Nephron (organoid): Measurements from ENCODE around the gene ARID1B.

Source experiments
- H3K27ac Mint-ChIP-seq, 3 experiments: 2 replicates each; pipeline ENCODE4 v1.8.0; 2020; ENCODE audit warnings: mixed read lengths in 3 of 3, mild to moderate bottlenecking in 2 of 3, moderate library complexity in 1 of 3
- H3K27me3 Mint-ChIP-seq: 2 replicates; pipeline ENCODE4 v1.8.0; 2021; ENCODE audit warnings: low read depth, mild to moderate bottlenecking, moderate library complexity, mixed read lengths
- H3K36me3 Mint-ChIP-seq: 2 replicates; pipeline ENCODE4 v1.8.0; 2020; ENCODE audit warnings: low read depth, mixed read lengths
- H3K4me1 Mint-ChIP-seq: 2 replicates; pipeline ENCODE4 v1.8.0; 2020; ENCODE audit warnings: mixed read lengths
- H3K4me3 Mint-ChIP-seq, 3 experiments: 2 replicates each; pipeline ENCODE4 v1.8.0; 2020; ENCODE audit warnings: mild to moderate bottlenecking in 3 of 3, mixed read lengths in 3 of 3, moderate library complexity in 2 of 3
- H3K9me3 Mint-ChIP-seq: 2 replicates; pipeline ENCODE4 v1.8.0; 2020; ENCODE audit warnings: mixed read lengths
- TF ChIP-seq, protein P1 (sequence below), 3 experiments: fragments of 200-600 bp; sonication (generic); IDR thresholded peaks; one replicate each; pipeline ENCODE4 v1.5.0; 2021; ENCODE audit warnings: antibody characterized with exemption in 3 of 3; ENCODE audit not compliant: unreplicated experiment in 3 of 3

Gene ARID1B

GRCh38 chr6:157131250-157131649 is 354.1 kb downstream of the ARID1B start:
- peaks cover 12% of the 10 kb centered on the region for H3K4me1 Mint-ChIP-seq
- H3K36me3 Mint-ChIP-seq = peaks cover 37% of the 10 kb centered on the region
- TF ChIP-seq, protein P1, sequence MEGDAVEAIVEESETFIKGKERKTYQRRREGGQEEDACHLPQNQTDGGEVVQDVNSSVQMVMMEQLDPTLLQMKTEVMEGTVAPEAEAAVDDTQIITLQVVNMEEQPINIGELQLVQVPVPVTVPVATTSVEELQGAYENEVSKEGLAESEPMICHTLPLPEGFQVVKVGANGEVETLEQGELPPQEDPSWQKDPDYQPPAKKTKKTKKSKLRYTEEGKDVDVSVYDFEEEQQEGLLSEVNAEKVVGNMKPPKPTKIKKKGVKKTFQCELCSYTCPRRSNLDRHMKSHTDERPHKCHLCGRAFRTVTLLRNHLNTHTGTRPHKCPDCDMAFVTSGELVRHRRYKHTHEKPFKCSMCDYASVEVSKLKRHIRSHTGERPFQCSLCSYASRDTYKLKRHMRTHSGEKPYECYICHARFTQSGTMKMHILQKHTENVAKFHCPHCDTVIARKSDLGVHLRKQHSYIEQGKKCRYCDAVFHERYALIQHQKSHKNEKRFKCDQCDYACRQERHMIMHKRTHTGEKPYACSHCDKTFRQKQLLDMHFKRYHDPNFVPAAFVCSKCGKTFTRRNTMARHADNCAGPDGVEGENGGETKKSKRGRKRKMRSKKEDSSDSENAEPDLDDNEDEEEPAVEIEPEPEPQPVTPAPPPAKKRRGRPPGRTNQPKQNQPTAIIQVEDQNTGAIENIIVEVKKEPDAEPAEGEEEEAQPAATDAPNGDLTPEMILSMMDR (IDR thresholded peaks at IDR 0.05; ENCODE audit: unreplicated experiment in 3 of 3) = no peak

DNA sequence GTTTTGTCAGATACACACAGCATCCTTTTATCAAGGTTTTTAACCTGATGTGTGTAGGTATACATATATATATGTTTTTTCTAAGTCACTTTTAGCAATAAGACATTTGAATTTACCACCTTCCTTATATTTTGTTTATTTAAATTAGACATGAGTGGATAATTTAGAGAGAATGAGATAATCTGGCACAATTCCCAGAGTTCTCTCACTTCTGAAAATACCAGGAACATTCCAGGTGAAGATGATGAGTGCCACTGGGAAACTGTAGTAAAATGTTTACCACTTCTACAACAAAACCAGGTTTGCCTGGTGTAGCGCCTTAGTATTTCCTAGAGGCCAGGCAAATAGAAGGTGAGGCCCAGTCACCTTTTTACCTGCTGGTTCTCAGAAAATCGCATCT is 356.7 kb downstream of the ARID1B start:
- Mint-ChIP-seq H3K27me3 (no peaks in the 10 kb centered on the region), H3K27ac (no peak overlapping the region), H3K4me3 (no peak overlapping the region), H3K9me3 (no peaks in the 10 kb centered on the region), H3K4me1 (peaks cover 4% of the 10 kb centered on the region), H3K36me3 (peaks cover 44% of the 10 kb centered on the region)
- TF ChIP-seq, protein P1 (IDR thresholded peaks at IDR 0.05; ENCODE audit: unreplicated experiment in 3 of 3) = no peak

More at GRCh38 chr6:157131250-157131649, 354.1 kb downstream of the ARID1B start:
- no peaks in the 10 kb centered on the region for H3K27me3 Mint-ChIP-seq
- no peak overlapping the region for H3K27ac Mint-ChIP-seq
- H3K4me3 Mint-ChIP-seq = no peak overlapping the region
- H3K9me3 Mint-ChIP-seq = no peaks in the 10 kb centered on the region

DNA sequence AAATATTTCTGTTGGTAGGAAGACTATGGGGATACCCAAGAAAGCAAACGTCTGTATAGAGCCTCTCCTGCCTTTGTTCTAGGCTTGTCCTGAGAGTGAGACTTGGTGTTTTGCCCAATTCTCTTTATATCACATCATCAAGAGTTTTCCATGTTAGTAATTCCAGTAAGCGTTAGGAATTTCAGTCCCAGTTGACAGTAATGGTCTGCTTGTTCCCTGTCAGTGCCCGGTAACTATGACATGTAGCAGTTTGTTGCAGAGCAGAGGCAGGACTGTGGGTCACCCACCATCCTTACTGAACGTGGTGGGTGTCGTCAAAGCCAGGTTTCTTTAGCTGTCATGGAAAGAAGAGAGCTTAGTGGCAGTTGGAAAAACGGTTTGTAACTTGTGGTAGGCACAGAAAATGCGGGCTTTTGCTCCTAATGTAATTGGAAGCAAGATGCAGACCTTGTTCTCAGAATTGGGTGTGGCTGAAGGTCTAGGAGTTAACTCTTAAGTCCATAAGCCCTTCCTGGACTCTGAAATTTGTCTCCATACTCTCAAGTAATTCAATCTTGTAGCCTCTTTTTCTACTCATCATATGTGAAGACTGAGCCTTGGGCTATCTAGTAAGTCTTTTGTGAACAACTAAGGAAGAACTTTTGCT is 357.3 kb downstream of the ARID1B start:
- H3K4me3 Mint-ChIP-seq = no peak overlapping the region
- peak overlapping the region in 1 of 3 experiments; percentile 22 for H3K27ac Mint-ChIP-seq
- no peaks in the 10 kb centered on the region for H3K9me3 Mint-ChIP-seq
- H3K27me3 Mint-ChIP-seq = no peaks in the 10 kb centered on the region
- H3K36me3 Mint-ChIP-seq = peaks cover 44% of the 10 kb centered on the region
- TF ChIP-seq, protein P1 (IDR thresholded peaks at IDR 0.05; ENCODE audit: unreplicated experiment in 3 of 3) = no peak
- H3K4me1 Mint-ChIP-seq = no peaks in the 10 kb centered on the region

- no peak overlapping the region for H3K27ac Mint-ChIP-seq
These were observed 358.5 kb downstream of the ARID1B start for GRCh38 chr6:157135691-157136090.

GRCh38 chr6:157137501-157137900 is 360.3 kb downstream of the ARID1B start:
- Mint-ChIP-seq H3K27ac (no peak overlapping the region), H3K4me3 (no peak overlapping the region), H3K27me3 (peaks cover 4% of the 10 kb centered on the region), H3K36me3 (peaks cover 49% of the 10 kb centered on the region), H3K9me3 (no peaks in the 10 kb centered on the region), H3K4me1 (no peaks in the 10 kb centered on the region)
- TF ChIP-seq, protein P1 (IDR thresholded peaks at IDR 0.05; ENCODE audit: unreplicated experiment in 3 of 3) = no peak

More at GRCh38 chr6:157135691-157136090, 358.5 kb downstream of the ARID1B start:
- Mint-ChIP-seq H3K9me3 (no peaks in the 10 kb centered on the region), H3K27me3 (peaks cover 1% of the 10 kb centered on the region), H3K4me1 (no peaks in the 10 kb centered on the region), H3K4me3 (no peak overlapping the region), H3K36me3 (peaks cover 45% of the 10 kb centered on the region)
- TF ChIP-seq, protein P1 (IDR thresholded peaks at IDR 0.05; ENCODE audit: unreplicated experiment in 3 of 3) = no peak
